CD14-positive monocyte (primary cell): ENCODE measurements around the gene DDIAS. TPM values are rescaled to one million over a fixed set of nuclear protein-coding genes. Genes with fewer than 3 reads are reported as not detected.

Experiments
- DNase-seq, 3 donors: peaks; one replicate each; pipeline ENCODE4 v3.0.0-alpha.2; 2011 to 2022
- H2AFZ ChIP-seq: 2 replicates; pipeline ENCODE4 v1.6.0; 2012; ENCODE audit warnings: mild to moderate bottlenecking, low read depth, low read length, inconsistent platforms; ENCODE audit not compliant: insufficient read depth, poor library complexity, severe bottlenecking
- H3K27ac ChIP-seq, 2 donors: 1 replicate in 1 of 2; 2 replicates in 1 of 2; pipeline ENCODE4 v1.5.1; 2012 to 2013; ENCODE audit warnings: low read length in 2 of 2, control low read depth in 1 of 2, inconsistent platforms in 1 of 2, low read depth in 1 of 2, mild to moderate bottlenecking in 1 of 2
- H3K27me3 ChIP-seq, 2 donors: one replicate each; pipeline versions ENCODE4 v1.6.0 to v1.6.1; 2011 to 2013; ENCODE audit warnings: low read length in 2 of 2; ENCODE audit not compliant: control insufficient read depth in 2 of 2, insufficient read depth in 2 of 2
- H3K36me3 ChIP-seq, 2 donors: replicated peaks in 1 of 2; 1 replicate in 1 of 2; 2 replicates in 1 of 2; pipeline versions ENCODE4 v1.5.1 to v1.6.1; 2012 to 2013; ENCODE audit warnings: low read length in 2 of 2, control low read depth in 1 of 2, inconsistent platforms in 1 of 2, mild to moderate bottlenecking in 1 of 2; ENCODE audit not compliant: insufficient read depth in 2 of 2, control insufficient read depth in 1 of 2
- H3K4me1 ChIP-seq, 2 donors: 1 replicate in 1 of 2; 2 replicates in 1 of 2; pipeline versions ENCODE4 v1.5.1 to v1.6.1; 2012 to 2013; ENCODE audit warnings: low read length in 2 of 2, control low read depth in 1 of 2, inconsistent platforms in 1 of 2, mild to moderate bottlenecking in 1 of 2, moderate library complexity in 1 of 2; ENCODE audit not compliant: insufficient read depth in 2 of 2, control insufficient read depth in 1 of 2
- H3K4me2 ChIP-seq: replicated peaks from 2 replicates; pipeline ENCODE3; 2012; ENCODE audit warnings: low read length, moderate library complexity, mild to moderate bottlenecking; ENCODE audit not compliant: poor library complexity, severe bottlenecking; ENCODE audit errors: extremely low read depth
- H3K4me3 ChIP-seq, 3 experiments: fragments of 200-600 bp in 1 of 3; sonication (generic) in 1 of 3; replicated peaks in 1 of 3; 1 replicate in 2 of 3; 2 replicates in 1 of 3; pipeline ENCODE4 v1.5.1; 2011 to 2013; ENCODE audit warnings: low read length in 3 of 3, mild to moderate bottlenecking in 3 of 3, control low read depth in 2 of 3, low read depth in 2 of 3, inconsistent platforms in 1 of 3, moderate library complexity in 1 of 3
- H3K79me2 ChIP-seq: 2 replicates; pipeline ENCODE4 v1.6.0; 2012; ENCODE audit warnings: mild to moderate bottlenecking, control low read depth, inconsistent platforms, low read length, moderate library complexity; ENCODE audit not compliant: insufficient read depth
- H3K9ac ChIP-seq: 2 replicates; pipeline ENCODE4 v1.6.0; 2017; ENCODE audit warnings: low read length, mild to moderate bottlenecking; ENCODE audit not compliant: insufficient read depth, poor library complexity, severe bottlenecking
- H3K9me3 ChIP-seq, 2 donors: replicated peaks in 1 of 2; 1 replicate in 1 of 2; 2 replicates in 1 of 2; pipeline versions ENCODE4 v1.5.1 to v1.6.1; 2012 to 2013; ENCODE audit warnings: low read length in 2 of 2, control low read depth in 1 of 2; ENCODE audit not compliant: control insufficient read depth in 1 of 2, insufficient read depth in 1 of 2
- H4K20me1 ChIP-seq: 2 replicates; pipeline ENCODE4 v1.6.0; 2012; ENCODE audit warnings: mild to moderate bottlenecking, low read length, control low read depth, moderate library complexity; ENCODE audit not compliant: insufficient read depth
- H3K27ac Mint-ChIP-seq, 7 donors: one replicate each; pipeline ENCODE4 v1.8.0; 2020; ENCODE audit warnings: mild to moderate bottlenecking in 7 of 7, mixed read lengths in 7 of 7, moderate library complexity in 6 of 7, inconsistent platforms in 2 of 7
- H3K27me3 Mint-ChIP-seq, 3 donors: one replicate each; pipeline ENCODE4 v1.8.0; 2021 to 2022; ENCODE audit warnings: low read depth in 3 of 3, mild to moderate bottlenecking in 3 of 3, mixed read lengths in 3 of 3, moderate library complexity in 3 of 3, inconsistent platforms in 1 of 3
- H3K36me3 Mint-ChIP-seq, 2 donors: one replicate each; pipeline ENCODE4 v1.8.0; 2020; ENCODE audit warnings: mixed read lengths in 2 of 2, inconsistent platforms in 1 of 2, mild to moderate bottlenecking in 1 of 2
- H3K4me1 Mint-ChIP-seq: one replicate; pipeline ENCODE4 v1.8.0; 2020; ENCODE audit warnings: mild to moderate bottlenecking, mixed read lengths
- H3K4me3 Mint-ChIP-seq, 2 donors: one replicate each; pipeline ENCODE4 v1.8.0; 2020; ENCODE audit warnings: mild to moderate bottlenecking in 2 of 2, mixed read lengths in 2 of 2, moderate library complexity in 1 of 2
- H3K9me3 Mint-ChIP-seq, 7 donors: one replicate each; pipeline ENCODE4 v1.8.0; 2020 to 2022; ENCODE audit warnings: mixed read lengths in 7 of 7, mild to moderate bottlenecking in 6 of 7, moderate library complexity in 6 of 7, inconsistent platforms in 2 of 7
- CTCF ChIP-seq: fragments of 200-600 bp; IDR thresholded peaks from one replicate; pipeline ENCODE4 v1.8.0; 2022; ENCODE audit warnings: antibody characterized with exemption, mild to moderate bottlenecking
- WGBS: methylation state at CpG from one replicate; pipeline ENCODE4 v1.1.5; 2013; ENCODE audit warnings: missing lambda C conversion rate; ENCODE audit not compliant: insufficient coverage; 5-methylcytosine and 5-hydroxymethylcytosine counted together
- intact Hi-C, 2 donors: fragments of 100-400 bp; cut with micrococcal nuclease; formaldehyde crosslinking; loops; one replicate each; pipeline versions ENCODE4 v1.15.0 to v1.15.1; 2023
- polyA plus RNA-seq, 3 donors: library from polyadenylated mRNA; depleted of rRNA in 1 of 3; unstranded in 2 of 3; stranded (reverse) in 1 of 3; fragments of 300-500 nt in 2 of 3; fragments of >200 nt in 1 of 3; fragmentation: Illumina TruSeq in 2 of 3; gene quantifications; 1 replicate in 2 of 3; 2 replicates in 1 of 3; pipeline ENCODE4 v1.2.3, GENCODE V29; 2012 to 2021

DDIAS gene
- polyA plus RNA-seq, 3 donors: 6.0 to 14.1 (median 13.5) TPM

GRCh38 chr11:82865841-82866240, 35.7 kb upstream of the DDIAS start:
- TF ChIP-seq CTCF: no peak
- no peaks in the 10 kb centered on the region for H3K36me3 Mint-ChIP-seq
- peaks cover 26 to 35% of the 10 kb centered on the region in 2 donors for H3K4me1 ChIP-seq
- H3K9me3 ChIP-seq: no peaks in the 10 kb centered on the region
- H3K27me3 ChIP-seq: no peaks in the 10 kb centered on the region
- H3K4me1 Mint-ChIP-seq: peaks cover 36% of the 10 kb centered on the region
- 80% methylated on average over 1 of the region's 2 CpGs for WGBS
- intact Hi-C loops: loop anchor here (2.0 to 10.0 kb wide), 4 partner anchors 36 to 209 kb away; partner anchors contain the start of genes DDIAS (in 1 of the 2), PRCP (in 1 of the 2) and RAB30 (in 1 of the 2)
- no peaks in the 10 kb centered on the region for H3K9me3 Mint-ChIP-seq
- H3K36me3 ChIP-seq: no peaks in the 10 kb centered on the region
- H3K27ac ChIP-seq: no peak overlapping the region
- no peak overlapping the region for H3K4me3 Mint-ChIP-seq
- no peaks in the 10 kb centered on the region for H3K27me3 Mint-ChIP-seq
- peaks cover 30% of the 10 kb centered on the region for H3K79me2 ChIP-seq
- no peak overlapping the region for H2AFZ ChIP-seq
- peak overlapping the region in 1 of 7 donors; percentile 24 for H3K27ac Mint-ChIP-seq
- no peak overlapping the region for H3K9ac ChIP-seq
- DNase-seq: no peak
- H3K4me3 ChIP-seq: no peak overlapping the region
- H4K20me1 ChIP-seq: peaks cover 70% of the 10 kb centered on the region
- no peak overlapping the region for H3K4me2 ChIP-seq

GRCh38 chr11:82867495-82868082, 33.9 kb upstream of the DDIAS start:
- 0% methylated on average over 2 of the region's 10 CpGs for WGBS
- peak overlapping the region in 1 of 2 donors; percentile 73 for H3K27ac ChIP-seq
- Mint-ChIP-seq H3K27ac (peak overlapping the region; percentile 57 to 94 (median 82)), H3K9me3 (no peaks in the 10 kb centered on the region), H3K27me3 (no peaks in the 10 kb centered on the region), H3K4me3 (peak overlapping the region; percentile 78 to 90), H3K36me3 (no peaks in the 10 kb centered on the region), H3K4me1 (peaks cover 36% of the 10 kb centered on the region)
- peaks cover 26 to 35% of the 10 kb centered on the region in 2 donors for H3K4me1 ChIP-seq
- peak; percentile 68 to 86 (median 78) for DNase-seq
- intact Hi-C loops: loop anchor here (2.0 to 10.0 kb wide), 4 partner anchors 35 to 207 kb away; partner anchors contain the start of genes DDIAS (in 1 of the 2), PRCP (in 1 of the 2) and RAB30 (in 1 of the 2)
- H3K36me3 ChIP-seq: no peaks in the 10 kb centered on the region
- H3K9ac ChIP-seq: peak overlapping the region; percentile 42
- peaks cover 35% of the 10 kb centered on the region for H3K79me2 ChIP-seq
- H4K20me1 ChIP-seq: peaks cover 59% of the 10 kb centered on the region
- H3K4me2 ChIP-seq: peak overlapping the region; percentile 74
- H3K9me3 ChIP-seq: no peaks in the 10 kb centered on the region
- H2AFZ ChIP-seq: peak overlapping the region; percentile 79
- peak overlapping the region; percentile 25 to 80 (median 71) for H3K4me3 ChIP-seq
- no peaks in the 10 kb centered on the region for H3K27me3 ChIP-seq
- peak; percentile 86 for TF ChIP-seq CTCF
